IMR-90 (cell line): ENCODE data around the gene SNX5. TPM values are rescaled to one million over a fixed set of nuclear protein-coding genes. Genes with fewer than 3 reads are reported as not detected.

ENCODE experiments used
- ATAC-seq: fragments of 200-7000 bp; cut with Tn5 transposase; 2 replicates; pipeline ENCODE4 v1.9.1; 2020; ENCODE audit warnings: low read depth, mild to moderate bottlenecking, moderate library complexity
- BruUV-seq: library from RNA; stranded (reverse); fragments of 400-500 nt; replicated peaks from 2 replicates; lab custom pipeline; 2021; lab: Mats Ljungman, UMichigan
- CTCF ChIA-PET: fragments of 300-600 bp; formaldehyde crosslinking; extraction: SDS; loops from one replicate; lab custom pipeline; 2021; ENCODE audit warnings: antibody characterized with exemption; lab: Yijun Ruan, JAX
- POLR2A ChIA-PET: fragments of 300-600 bp; sonication (Branson Sonifier 250); formaldehyde crosslinking; loops from one replicate; lab custom pipeline; 2022; ENCODE audit warnings: antibody characterized with exemption; ENCODE audit not compliant: unreplicated experiment; lab: Charles Lee
- DNase-seq: peaks from one replicate; pipeline ENCODE4 v3.0.0; 2013
- H2AFZ ChIP-seq: replicated peaks from 2 replicates; pipeline ENCODE3; 2013; ENCODE audit warnings: low read length, mild to moderate bottlenecking; ENCODE audit not compliant: poor library complexity
- H2AK5ac ChIP-seq: 2 replicates; pipeline ENCODE4 v1.6.1; 2013; ENCODE audit warnings: low read depth, low read length, inconsistent platforms
- H2AK9ac ChIP-seq: replicated peaks from 2 replicates; pipeline ENCODE3; 2013; ENCODE audit warnings: mild to moderate bottlenecking, low read depth, low read length, moderate library complexity; ENCODE audit not compliant: poor library complexity
- H2BK120ac ChIP-seq: 2 replicates; pipeline ENCODE4 v1.6.1; 2013; ENCODE audit warnings: low read depth, low read length, inconsistent platforms
- H2BK15ac ChIP-seq: 3 replicates; pipeline ENCODE4 v1.6.1; 2013; ENCODE audit warnings: low read depth, low read length, inconsistent platforms
- H2BK20ac ChIP-seq: 2 replicates; pipeline ENCODE4 v1.6.1; 2013; ENCODE audit warnings: low read depth, mild to moderate bottlenecking, inconsistent platforms, low read length, moderate library complexity
- H2BK5ac ChIP-seq: 2 replicates; pipeline ENCODE4 v1.6.1; 2013; ENCODE audit warnings: mild to moderate bottlenecking, low read depth, low read length, inconsistent platforms; ENCODE audit not compliant: poor library complexity, severe bottlenecking
- H3K14ac ChIP-seq: replicated peaks from 2 replicates; pipeline ENCODE4 v1.6.1; 2013; ENCODE audit warnings: low read depth, low read length, inconsistent platforms
- H3K18ac ChIP-seq: 2 replicates; pipeline ENCODE4 v1.6.1; 2013; ENCODE audit warnings: low read depth, low read length, control low read depth
- H3K23ac ChIP-seq: 2 replicates; pipeline ENCODE4 v1.6.1; 2013; ENCODE audit warnings: low read depth, low read length, inconsistent platforms
- H3K27ac ChIP-seq: 2 replicates; pipeline ENCODE4 v1.5.1; 2013; ENCODE audit warnings: mild to moderate bottlenecking, control low read depth, low read length; ENCODE audit not compliant: insufficient read depth
- H3K27me3 ChIP-seq: 2 replicates; pipeline ENCODE4 v1.6.1; 2013; ENCODE audit warnings: low read length; ENCODE audit not compliant: control insufficient read depth, insufficient read depth
- H3K36me3 ChIP-seq: 2 replicates; pipeline ENCODE4 v1.6.1; 2013; ENCODE audit warnings: low read length, mixed read lengths; ENCODE audit not compliant: control insufficient read depth, insufficient read depth
- H3K4ac ChIP-seq: 2 replicates; pipeline ENCODE4 v1.6.1; 2013; ENCODE audit warnings: low read depth, low read length, inconsistent platforms
- H3K4me1 ChIP-seq: 2 replicates; pipeline ENCODE4 v1.6.1; 2013; ENCODE audit warnings: low read length, mixed read lengths; ENCODE audit not compliant: control insufficient read depth, insufficient read depth
- H3K4me2 ChIP-seq: 2 replicates; pipeline ENCODE4 v1.6.1; 2013; ENCODE audit warnings: low read depth, mild to moderate bottlenecking, control low read depth, low read length, moderate library complexity
- H3K4me3 ChIP-seq: 2 replicates; pipeline ENCODE4 v1.5.1; 2013; ENCODE audit warnings: low read depth, mild to moderate bottlenecking, control low read depth, low read length, moderate library complexity; ENCODE audit not compliant: insufficient read depth
- H3K56ac ChIP-seq: 2 replicates; pipeline ENCODE4 v1.6.1; 2013; ENCODE audit warnings: low read length, inconsistent platforms; ENCODE audit not compliant: insufficient read depth; ENCODE audit errors: extremely low read depth
- H3K79me1 ChIP-seq, 2 experiments: 2 replicates each; pipeline ENCODE4 v1.6.1; 2013; ENCODE audit warnings: low read length in 2 of 2, inconsistent platforms in 1 of 2, low read depth in 1 of 2
- H3K9ac ChIP-seq: 2 replicates; pipeline ENCODE4 v1.6.1; 2013; ENCODE audit warnings: low read depth, low read length, control low read depth
- H3K9me1 ChIP-seq: 2 replicates; pipeline ENCODE4 v1.6.1; 2013; ENCODE audit warnings: low read length, inconsistent platforms; ENCODE audit not compliant: insufficient read depth
- H3K9me3 ChIP-seq: 2 replicates; pipeline ENCODE4 v1.6.1; 2013; ENCODE audit warnings: low read length; ENCODE audit not compliant: control insufficient read depth, insufficient read depth
- H4K20me1 ChIP-seq: 2 replicates; pipeline ENCODE4 v1.6.1; 2013; ENCODE audit warnings: low read length, inconsistent platforms; ENCODE audit not compliant: insufficient read depth
- H4K5ac ChIP-seq: 2 replicates; pipeline ENCODE4 v1.6.1; 2013; ENCODE audit warnings: mild to moderate bottlenecking, low read depth, low read length, control low read depth
- H4K8ac ChIP-seq, 2 experiments: 2 replicates each; pipeline ENCODE4 v1.6.1; 2013; ENCODE audit warnings: low read depth in 2 of 2, low read length in 2 of 2, control low read depth in 1 of 2, inconsistent platforms in 1 of 2
- H4K91ac ChIP-seq: 2 replicates; pipeline ENCODE4 v1.6.1; 2013; ENCODE audit warnings: low read depth, low read length, inconsistent platforms; ENCODE audit not compliant: insufficient read depth
- BHLHE40 ChIP-seq: fragments of 150-350 bp; IDR thresholded peaks from 2 replicates; pipeline ENCODE4 v1.6.1; 2016; ENCODE audit warnings: mild to moderate bottlenecking, low read depth, low read length
- CEBPB ChIP-seq: IDR thresholded peaks from 2 replicates; pipeline ENCODE4 v1.6.1; 2012; ENCODE audit warnings: low read depth, low read length, improper control_type of control experiment
- CHD1 ChIP-seq: IDR thresholded peaks from 2 replicates; pipeline ENCODE4 v1.6.1; 2012; ENCODE audit warnings: low read depth, low read length, improper control_type of control experiment
- CTCF ChIP-seq: conservative IDR thresholded peaks from 2 replicates; pipeline ENCODE4 v1.5.1; 2012; ENCODE audit warnings: mild to moderate bottlenecking, low read depth, low read length, improper control_type of control experiment
- ELK1 ChIP-seq: fragments of 150-350 bp; IDR thresholded peaks from 2 replicates; pipeline ENCODE4 v1.6.1; 2016; ENCODE audit warnings: low read depth, mild to moderate bottlenecking, low read length, moderate library complexity, borderline replicate concordance
- FOS ChIP-seq: fragments of 150-350 bp; IDR thresholded peaks from 2 replicates; pipeline ENCODE4 v1.6.1; 2016; ENCODE audit warnings: low read depth, low read length
- MAFK ChIP-seq: IDR thresholded peaks from 2 replicates; pipeline ENCODE4 v1.6.1; 2012; ENCODE audit warnings: low read depth, low read length, improper control_type of control experiment
- MAZ ChIP-seq: IDR thresholded peaks from 2 replicates; pipeline ENCODE4 v1.6.1; 2012; ENCODE audit warnings: low read depth, mild to moderate bottlenecking, low read length, improper control_type of control experiment, moderate library complexity, borderline replicate concordance
- MXI1 ChIP-seq: IDR thresholded peaks from 2 replicates; pipeline ENCODE4 v1.6.1; 2012; ENCODE audit warnings: low read depth, mild to moderate bottlenecking, low read length, moderate library complexity, borderline replicate concordance
- NFE2L2 ChIP-seq: fragments of 150-350 bp; IDR thresholded peaks from 2 replicates; pipeline ENCODE4 v1.6.1; 2016; ENCODE audit warnings: low read depth, mild to moderate bottlenecking, low read length
- POLR2A ChIP-seq: IDR thresholded peaks from 2 replicates; pipeline ENCODE4 v1.6.1; 2012; ENCODE audit warnings: mild to moderate bottlenecking, low read depth, low read length
- RAD21 ChIP-seq: IDR thresholded peaks from 2 replicates; pipeline ENCODE4 v1.6.1; 2012; ENCODE audit warnings: low read length, improper control_type of control experiment
- RCOR1 ChIP-seq: IDR thresholded peaks from 2 replicates; pipeline ENCODE4 v1.6.1; 2012; ENCODE audit warnings: mild to moderate bottlenecking, low read length, improper control_type of control experiment; ENCODE audit not compliant: insufficient replicate concordance
- RFX5 ChIP-seq: IDR thresholded peaks from 2 replicates; pipeline ENCODE4 v1.8.0; 2012; ENCODE audit warnings: low read depth, mild to moderate bottlenecking, low read length, moderate library complexity
- SMC3 ChIP-seq: fragments of 150-350 bp; IDR thresholded peaks from 2 replicates; pipeline ENCODE4 v1.6.1; 2016; ENCODE audit warnings: low read depth, mild to moderate bottlenecking, antibody characterized with exemption, low read length, moderate library complexity
- USF2 ChIP-seq: fragments of 150-350 bp; IDR thresholded peaks from 2 replicates; pipeline ENCODE4 v1.6.1; 2017; ENCODE audit warnings: mild to moderate bottlenecking, antibody characterized with exemption, low read length, low read depth
- WGBS, 2 experiments: methylation state at CpG; one replicate each; pipeline versions ENCODE4 v1.1.5 to v1.1.7; 2013; ENCODE audit warnings: missing lambda C conversion rate in 2 of 2; ENCODE audit not compliant: insufficient read length in 1 of 2; ENCODE audit errors: extremely low coverage in 2 of 2; 5-methylcytosine and 5-hydroxymethylcytosine counted together
- dilution Hi-C: fragments of 300-500 bp; cut with HindIII; formaldehyde crosslinking; loops from one replicate; pipeline ENCODE4 v1.14.3; 2018; ENCODE audit warnings: low sequenced_read_pairs; ENCODE audit not compliant: unreplicated experiment
- in situ Hi-C: fragments of 300-500 bp; cut with MboI; formaldehyde crosslinking; loops from 3 replicates; pipeline ENCODE4 v1.14.3; 2019; ENCODE audit warnings: low sequenced_read_pairs, inconsistent platforms, mixed read lengths
- intact Hi-C: fragments of 100-400 bp; cut with micrococcal nuclease; formaldehyde crosslinking; loops from 2 replicates; pipeline ENCODE4 v1.10.0; 2022
- polyA plus RNA-seq, 3 experiments: library from polyadenylated mRNA; depleted of rRNA; stranded (reverse); fragments of >200 nt; gene quantifications; 2 replicates each; pipeline ENCODE4 v1.2.3, GENCODE V29; 2012; ENCODE audit warnings: low replicate concordance in 1 of 3
- total RNA-seq: library from RNA; depleted of rRNA; stranded (reverse); fragments of >200 nt; gene quantifications from 2 replicates; pipeline ENCODE4 v1.2.3, GENCODE V29; 2012

SNX5 gene
- total and polyA plus RNA-seq, 2 of the 4 experiments (the other 2 are of a cell fraction), result 65.4 to 92.8 TPM

GRCh38 chr20:17959257-17959627, 9.4 kb downstream of the SNX5 start:
- ATAC-seq, result no peak
- Histone ChIP-seq H3K14ac (peak overlapping the region; percentile 0), H4K5ac (peak overlapping the region; percentile 40; the same call in 1 of the 2 replicates), H3K4me3 (no peak overlapping the region), H3K4ac (0 out of 2 replicates have a peak overlapping the region, but pooled peaks have one; percentile 43), H3K9me1 (peaks cover 22% of the 10 kb centered on the region), H3K9ac (no peak overlapping the region; the same call in 1 of the 2 replicates), H3K27me3 (no peaks in the 10 kb centered on the region), H2AK5ac (peak overlapping the region; percentile 26; the same call in 1 of the 2 replicates), H3K23ac (peak overlapping the region; percentile 90; the same call in 1 of the 2 replicates), H3K4me2 (peak overlapping the region; percentile 66; the same call in 1 of the 2 replicates), H2AFZ (no peak overlapping the region), H3K27ac (peak overlapping the region; percentile 88; the same call in 1 of the 2 replicates), H3K56ac (0 out of 2 replicates have a peak overlapping the region, but pooled peaks have one; percentile 25), H4K91ac (no peak overlapping the region), H2BK15ac (0 out of 3 replicates have a peak overlapping the region, but pooled peaks have one; percentile 0), H3K79me1 (peaks cover 3 to 57% of the 10 kb centered on the region in 2 experiments; a peak in 3 of 4 replicates), H4K20me1 (peaks cover 92% of the 10 kb centered on the region), H2BK120ac (no peak overlapping the region), H3K4me1 (peaks cover 26% of the 10 kb centered on the region), H3K18ac (peak overlapping the region; percentile 78), H3K36me3 (peaks cover 23% of the 10 kb centered on the region), H4K8ac (peak overlapping the region in 1 of 2 experiments; percentile 43; a peak in 2 of 4 replicates), H3K9me3 (no peaks in the 10 kb centered on the region), H2BK20ac (0 out of 2 replicates have a peak overlapping the region, but pooled peaks have one; percentile 12), H2BK5ac (peak overlapping the region; percentile 42), H2AK9ac (no peak overlapping the region)
- WGBS, 2 experiments, result no CpG with 5 or more reads among the region's 5 CpGs
- BruUV-seq, result no TSS peak
- CTCF ChIA-PET, result interaction anchor here (0.7 to 1.1 kb wide), 4 partner anchors 8 to 277 kb away, joined by 3 read pairs; partner anchors contain the start of gene RRBP1
- POLR2A ChIA-PET, result no interaction called here
- intact Hi-C loops (loop anchor here (5.0 kb wide), 1 partner anchor 318 kb away; no protein-coding TSS in a partner anchor), in situ Hi-C loops (no loop called here), dilution Hi-C loops (no loop called here)
- no peak for TF ChIP-seq FOS
- TF ChIP-seq RFX5, result no peak
- TF ChIP-seq BHLHE40, result no peak
- TF ChIP-seq POLR2A, result no peak
- no peak for TF ChIP-seq NFE2L2
- no peak for TF ChIP-seq CTCF
- no peak for TF ChIP-seq ELK1
- TF ChIP-seq SMC3, result no peak
- TF ChIP-seq MAZ, result no peak
- no peak for TF ChIP-seq RAD21
- no peak for TF ChIP-seq CEBPB
- TF ChIP-seq MXI1, result no peak
- no peak for TF ChIP-seq MAFK
- TF ChIP-seq RCOR1, result no peak
- no peak for TF ChIP-seq USF2
- TF ChIP-seq CHD1, result no peak
- no peak for DNase-seq
